K562 (cell line): ENCODE results near the gene DNAJC1.

Source experiments
- ARID4B ChIP-seq: sonication (generic); formaldehyde crosslinking; IDR thresholded peaks from 2 replicates; pipeline ENCODE4 v1.8.0; 2022; ENCODE audit warnings: mild to moderate bottlenecking, missing genetic modification reagents
- ATF3 ChIP-seq, 2 experiments: fragments of 450-650 bp in 1 of 2; sonication (generic) in 1 of 2; formaldehyde crosslinking in 1 of 2; IDR thresholded peaks in 1 of 2; conservative IDR thresholded peaks in 1 of 2; 2 replicates each; pipeline versions ENCODE4 v1.6.1 to v1.8.1; 2016 to 2023; ENCODE audit warnings: mild to moderate bottlenecking in 2 of 2, moderate library complexity in 2 of 2, inconsistent platforms in 1 of 2, missing genetic modification reagents in 1 of 2
- C11orf30 ChIP-seq: fragments of 450-650 bp; IDR thresholded peaks from 2 replicates; pipeline ENCODE4 v1.6.1; 2016; ENCODE audit warnings: low read depth, mild to moderate bottlenecking
- CTCF ChIP-seq, 3 experiments: IDR thresholded peaks in 2 of 3; conservative IDR thresholded peaks in 1 of 3; 2 replicates each; pipeline ENCODE4 v1.5.1; 2011 to 2012; ENCODE audit warnings: low read length in 3 of 3, mild to moderate bottlenecking in 3 of 3, control low read depth in 2 of 3, improper control_type of control experiment in 1 of 3, inconsistent platforms in 1 of 3, low read depth in 1 of 3, mixed read lengths in 1 of 3, moderate library complexity in 1 of 3; ENCODE audit not compliant: insufficient read depth in 2 of 3
- ELF1 ChIP-seq: fragments of 200-800 bp; sonication (Bioruptor generic); IDR thresholded peaks from 2 replicates; pipeline ENCODE4 v1.6.1; 2016; ENCODE audit warnings: missing genetic modification characterization, missing compliant biosample characterization
- EP300 ChIP-seq: IDR thresholded peaks from 2 replicates; pipeline ENCODE4 v1.6.1; 2012; ENCODE audit warnings: low read length, improper control_type of control experiment
- MEF2D ChIP-seq: conservative IDR thresholded peaks from 2 replicates; pipeline ENCODE4 v1.6.1; 2016; ENCODE audit warnings: low read depth, missing genetic modification characterization, missing compliant biosample characterization
- NFIC ChIP-seq: fragments of 450-650 bp; IDR thresholded peaks from 2 replicates; pipeline ENCODE4 v1.6.1; 2017; ENCODE audit warnings: mild to moderate bottlenecking, inconsistent platforms
- NR2C1 ChIP-seq, 2 experiments: fragments of 450-650 bp; IDR thresholded peaks; 2 replicates each; pipeline ENCODE4 v1.6.1; 2017; ENCODE audit warnings: mild to moderate bottlenecking in 2 of 2, antibody characterized with exemption in 1 of 2, inconsistent platforms in 1 of 2, missing compliant biosample characterization in 1 of 2, missing genetic modification characterization in 1 of 2
- POU5F1 ChIP-seq: fragments of 150-350 bp; IDR thresholded peaks from 2 replicates; pipeline ENCODE4 v1.6.1; 2014; ENCODE audit warnings: borderline replicate concordance, low read length, low read depth, mild to moderate bottlenecking; ENCODE audit not compliant: partially characterized antibody
- TAF1 ChIP-seq: IDR thresholded peaks from 2 replicates; pipeline ENCODE4 v1.6.1; 2011; ENCODE audit warnings: mild to moderate bottlenecking, low read length, moderate library complexity; ENCODE audit not compliant: insufficient read depth, control insufficient read depth, severe bottlenecking; ENCODE audit errors: extremely low read depth
- ZBED1 ChIP-seq: IDR thresholded peaks from 2 replicates; pipeline ENCODE4 v1.6.1; 2014
- ZBTB33 ChIP-seq: sonication (generic); formaldehyde crosslinking; IDR thresholded peaks from 2 replicates; pipeline ENCODE4 v1.8.1; 2023; ENCODE audit warnings: mild to moderate bottlenecking, missing genetic modification reagents
- ZSCAN29 ChIP-seq: fragments of 450-650 bp; IDR thresholded peaks from 2 replicates; pipeline ENCODE4 v1.6.1; 2017

- TF ChIP-seq POU5F1 (no peak), NR2C1 (IDR thresholded peaks at IDR 0.05) (no peak), NR2C1 (tag; IDR thresholded peaks at IDR 0.05) (no peak), ELF1 (tag) (no peak), C11orf30 (no peak), MEF2D (tag) (no peak), ARID4B (CRISPR knock-in tag) (no peak), TAF1 (no peak), ZBED1 (no peak), EP300 (no peak), ATF3 (IDR thresholded peaks at IDR 0.05) (no peak), ATF3 (CRISPR knock-in tag; conservative IDR thresholded peaks at IDR 0.05) (no peak), CTCF (IDR thresholded peaks at IDR 0.05 in 2 of 3, conservative IDR thresholded peaks at IDR 0.05 in 1 of 3; ENCODE audit: insufficient read depth in 2 of 3, low read depth in 1 of 3, low read length in 3 of 3) (no peak), NFIC (no peak), ZBTB33 (CRISPR knock-in tag) (no peak), ZSCAN29 (no peak)
Observed at GRCh38 chr10:21954690-21955089, 48.8 kb downstream of the DNAJC1 start.
